GM23248 (cell line): ENCODE results near the gene STKLD1.

Experiments
- EZH2 ChIP-seq: fragments of 200-600 bp; sonication (generic); IDR thresholded peaks from 2 replicates; pipeline ENCODE4 v1.6.1; 2018; ENCODE audit warnings: antibody characterized with exemption, mild to moderate bottlenecking; ENCODE audit not compliant: insufficient read depth, poor library complexity, severe bottlenecking
- EZH2phosphoT487 ChIP-seq: fragments of 200-600 bp; sonication (generic); IDR thresholded peaks from 2 replicates; pipeline ENCODE4 v1.6.1; 2018; ENCODE audit warnings: antibody characterized with exemption, moderate library complexity, mild to moderate bottlenecking, low read depth; ENCODE audit not compliant: insufficient read depth

- TF ChIP-seq EZH2, result no peak
- TF ChIP-seq EZH2phosphoT487, result no peak
Measured at GRCh38 chr9:133334161-133334560, 42.0 kb upstream of the STKLD1 start.
